Breast epithelium (tissue), 4 donors: ENCODE results near the gene NUP210L. TPM values are rescaled to one million over a fixed set of nuclear protein-coding genes. Genes with fewer than 3 reads are reported as not detected.
A peak's percentile ranks its signal among the peaks of the same experiment; 100 is the strongest.

Experiments used
- DNase-seq, 2 donors: peaks; one replicate each; pipeline ENCODE4 v3.0.0-alpha.2; 2019; ENCODE audit warnings: low spot score in 2 of 2
- H3K27ac ChIP-seq, 2 donors: fragments of 200-600 bp; sonication (generic) in 1 of 2; one replicate each; pipeline ENCODE4 v1.5.1; 2016 to 2019; ENCODE audit warnings: mild to moderate bottlenecking in 1 of 2
- H3K27me3 ChIP-seq, 2 donors: fragments of 200-600 bp; sonication (generic) in 1 of 2; one replicate each; pipeline versions ENCODE4 v1.5.1 to v1.6.0; 2017 to 2019; ENCODE audit warnings: control low read depth in 1 of 2, mild to moderate bottlenecking in 1 of 2
- H3K36me3 ChIP-seq: fragments of 200-600 bp; one replicate; pipeline ENCODE4 v1.5.1; 2019
- H3K4me1 ChIP-seq, 2 donors: fragments of 200-600 bp; sonication (generic); one replicate each; pipeline ENCODE4 v1.5.1; 2016 to 2019; ENCODE audit warnings: control low read depth in 1 of 2
- H3K4me3 ChIP-seq, 3 donors: fragments of 200-600 bp; sonication (generic); 1 replicate in 2 of 3; 2 replicates in 1 of 3; pipeline ENCODE4 v1.5.1; 2016 to 2019; ENCODE audit warnings: mild to moderate bottlenecking in 3 of 3, moderate library complexity in 2 of 3
- H3K9me3 ChIP-seq, 2 donors: fragments of 200-600 bp; sonication (generic) in 1 of 2; one replicate each; pipeline ENCODE4 v1.5.1; 2016 to 2019; ENCODE audit warnings: control low read depth in 1 of 2
- CTCF ChIP-seq, 3 donors: fragments of 450-650 bp; IDR thresholded peaks; one replicate each; pipeline ENCODE4 v1.5.1; 2016 to 2017; ENCODE audit warnings: antibody characterized with exemption in 3 of 3, mild to moderate bottlenecking in 3 of 3, moderate library complexity in 3 of 3
- POLR2A ChIP-seq: fragments of 450-650 bp; IDR thresholded peaks from one replicate; pipeline ENCODE4 v1.6.1; 2016; ENCODE audit warnings: antibody characterized with exemption, mild to moderate bottlenecking, moderate library complexity
- POLR2AphosphoS5 ChIP-seq, 3 donors: sonication (generic); formaldehyde crosslinking; IDR thresholded peaks; one replicate each; pipeline ENCODE4 v1.6.1; 2017; ENCODE audit warnings: antibody characterized with exemption in 3 of 3
- intact Hi-C: fragments of 100-400 bp; cut with DNase I; formaldehyde crosslinking; loops from one replicate; pipeline ENCODE4 v1.15.1; 2023; ENCODE audit warnings: low total_unique reads
- total RNA-seq, 3 donors: library from RNA; depleted of rRNA; stranded (reverse); fragments of >200 nt; gene quantifications; one replicate each; pipeline ENCODE4 v1.1.0, GENCODE V29; 2016

Gene NUP210L
- total RNA-seq, 3 donors from 2014 or later = under 0.01 TPM; not detected in 2

- Histone ChIP-seq H3K27ac (peak overlapping the region; percentile 94 to 96), H3K9me3 (no peaks in the 10 kb centered on the region), H3K4me3 (peak overlapping the region; percentile 69 to 86 (median 85)), H3K4me1 (peaks cover 8% of the 10 kb centered on the region in 2 donors), H3K36me3 (no peaks in the 10 kb centered on the region), H3K27me3 (no peaks in the 10 kb centered on the region)
- TF ChIP-seq CTCF (IDR thresholded peaks at IDR 0.05) (no peak), POLR2A (no peak)
- intact Hi-C loops = no loop called here
- no peak for DNase-seq
These were observed 163.7 kb downstream of the NUP210L start for GRCh38 chr1:153991151-153991630.

- Histone ChIP-seq H3K27me3 (no peaks in the 10 kb centered on the region), H3K4me3 (peak within 1 kb of the TSS; percentile 69 to 86 (median 85)), H3K4me1 (peaks cover 8% of the 10 kb centered on the region in 2 donors), H3K27ac (peak within 1 kb of the TSS; percentile 94 to 96), H3K9me3 (no peaks in the 10 kb centered on the region), H3K36me3 (no peaks in the 10 kb centered on the region)
- intact Hi-C loops = no loop called here
- TF ChIP-seq CTCF (IDR thresholded peaks at IDR 0.05) (peak in 2 of 3 donors; percentile 18 to 20), POLR2AphosphoS5 (IDR thresholded peaks at IDR 0.05) (peak; percentile 100), POLR2A (peak; percentile 99)
- peak; percentile 89 to 96 for DNase-seq
These were observed 164.3 kb downstream of the NUP210L start, which contains the start of gene RPS27 for GRCh38 chr1:153990468-153991150. Gene RPS27, plus strand, starts transcription at chr1:153990762. Its CDS starts 35 bp downstream, at chr1:153990797.

DNA sequence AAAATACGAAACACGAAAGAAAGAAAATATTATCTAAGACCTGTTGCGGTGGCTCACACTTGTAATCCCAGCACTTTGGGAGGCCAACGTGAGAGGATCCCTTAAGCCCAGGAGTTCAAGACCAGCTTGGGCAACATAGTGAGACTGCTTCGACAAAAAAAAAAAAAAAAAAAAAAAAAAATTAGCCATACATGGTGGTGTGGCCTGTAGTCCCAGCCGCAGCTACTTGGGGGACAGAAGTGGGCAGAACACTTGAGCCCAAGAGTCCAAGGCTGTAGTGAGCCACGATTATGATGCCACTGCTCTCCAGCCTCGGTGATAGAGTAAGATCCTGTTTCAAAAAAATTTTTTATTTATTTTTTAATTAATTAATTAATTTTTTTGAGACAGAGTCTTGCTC, 167.3 kb downstream of the NUP210L start:
- H3K36me3 ChIP-seq = no peaks in the 10 kb centered on the region
- no peaks in the 10 kb centered on the region for H3K27me3 ChIP-seq
- no peak for DNase-seq
- H3K27ac ChIP-seq = no peak overlapping the region
- peaks cover 5 to 15% of the 10 kb centered on the region in 2 donors for H3K4me1 ChIP-seq
- intact Hi-C loops = no loop called here
- no peak overlapping the region for H3K4me3 ChIP-seq
- H3K9me3 ChIP-seq = no peaks in the 10 kb centered on the region
- TF ChIP-seq POLR2AphosphoS5 (IDR thresholded peaks at IDR 0.05) (no peak), CTCF (IDR thresholded peaks at IDR 0.05) (no peak), POLR2A (no peak)

DNA sequence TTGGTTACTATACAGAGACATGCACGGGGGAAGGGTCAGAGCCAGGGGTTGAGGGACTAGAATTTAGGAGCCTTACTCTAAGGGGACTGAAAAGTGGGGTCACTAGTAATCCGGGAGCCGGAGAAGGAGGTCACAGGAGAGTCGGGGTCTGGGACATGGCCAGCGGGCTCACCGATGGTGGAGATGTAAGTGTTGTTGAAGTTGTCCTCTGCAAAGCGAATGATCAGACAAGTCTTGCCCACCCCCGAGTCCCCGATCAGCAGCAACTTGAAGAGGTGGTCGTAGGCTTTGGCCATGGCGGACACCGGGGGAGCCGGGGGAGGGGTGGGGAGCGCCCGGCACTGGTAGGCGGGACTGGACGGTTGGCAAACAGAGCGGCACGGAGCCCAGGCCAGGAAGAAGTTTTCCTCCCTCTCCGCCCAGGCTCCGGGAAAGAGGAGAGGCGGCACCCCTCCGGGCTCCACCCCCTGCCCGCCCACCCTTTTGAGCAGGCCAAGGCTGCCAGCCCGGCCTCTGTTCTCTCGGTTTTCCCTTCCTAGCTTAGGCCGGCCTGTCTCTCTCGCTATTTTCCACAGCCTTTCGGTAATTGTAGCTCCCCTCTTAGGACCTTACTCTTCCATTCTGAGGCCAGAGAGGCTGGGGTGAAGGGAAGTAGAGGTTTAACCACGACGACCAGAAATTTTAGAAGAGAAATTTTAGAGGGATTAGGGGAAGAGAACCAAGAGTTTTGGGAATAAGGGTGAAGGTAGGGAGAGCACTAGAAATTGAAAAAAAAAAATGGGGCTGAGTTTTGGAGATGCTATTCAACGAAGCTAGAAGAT, 168.7 kb downstream of the NUP210L start, which contains the start of gene RAB13:
RAB13 (minus strand) TSS at position 399 of the 821 bp plus-strand sequence; CDS start at position 296, 103 bp downstream.
- intact Hi-C loops = no loop called here

More for the DNA sequence above, 168.7 kb downstream of the NUP210L start, which contains the start of gene RAB13:
- TF ChIP-seq POLR2A = no peak
- TF ChIP-seq POLR2AphosphoS5 (IDR thresholded peaks at IDR 0.05) = peak in 2 of 3 donors; percentile 32 to 46
- no peak for TF ChIP-seq CTCF (IDR thresholded peaks at IDR 0.05)
- H3K36me3 ChIP-seq = no peaks in the 10 kb centered on the region
- no peaks in the 10 kb centered on the region for H3K27me3 ChIP-seq
- H3K9me3 ChIP-seq = no peaks in the 10 kb centered on the region
- peak within 1 kb of the TSS; percentile 59 to 76 (median 66) for H3K4me3 ChIP-seq
- peaks cover 3 to 8% of the 10 kb centered on the region in 2 donors for H3K4me1 ChIP-seq
- DNase-seq = peak; percentile 83 to 88
- H3K27ac ChIP-seq = peak within 1 kb of the TSS; percentile 67 to 77
